ENCODE data around the gene STRN. TPM values are rescaled to one million over a fixed set of nuclear protein-coding genes. Genes with fewer than 3 reads are reported as not detected.
"Not testable (repeated sequence)": the region's sequence is repeated elsewhere in the genome, so short reads cannot be mapped to it uniquely, and the experiment has no call there.

The STRN gene
- total and polyA plus RNA-seq, 11 donors: 9.2 to 101 (median 62.7) TPM

GRCh38 chr2:36993841-36994620 lies 27.7 kb upstream of the STRN start:
- no peak overlapping the region for H3K4me3 ChIP-seq
- DNase-seq: no peak
- H3K36me3 ChIP-seq: peaks cover 0 to 88% (median 56%) of the 10 kb centered on the region in 9 donors
- no peaks in the 10 kb centered on the region for H3K27me3 ChIP-seq
- WGBS, 4 donors: 82 to 89% (median 87%) methylated on average over 6 of the region's 6 CpGs
- TF ChIP-seq CTCF (IDR thresholded peaks at IDR 0.05) (no peak), POLR2A (IDR thresholded peaks at IDR 0.05) (no peak)
- intact Hi-C loops (cut with DNase I): no loop called here
- H3K27ac ChIP-seq: no peak overlapping the region
- no peaks in the 10 kb centered on the region for H3K4me1 ChIP-seq
- ATAC-seq: no peak
- H3K9me3 ChIP-seq: no peaks in the 10 kb centered on the region

- Histone ChIP-seq H3K36me3 (peaks cover 0 to 83% (median 69%) of the 10 kb centered on the region in 9 donors), H3K27me3 (no peaks in the 10 kb centered on the region), H3K9me3 (no peaks in the 10 kb centered on the region), H3K27ac (no peak overlapping the region), H3K4me3 (no peak overlapping the region), H3K4me1 (no peaks in the 10 kb centered on the region)
- ATAC-seq (no peak), DNase-seq (no peak)
- intact Hi-C loops (cut with DNase I): no loop called here
- TF ChIP-seq CTCF (IDR thresholded peaks at IDR 0.05) (no peak), POLR2A (IDR thresholded peaks at IDR 0.05) (no peak)
- WGBS, 4 donors: 94 to 96% (median 95%) methylated on average over 6 of the region's 6 CpGs
Measured at GRCh38 chr2:36988008-36988407, 21.7 kb upstream of the STRN start.

GRCh38 chr2:36982467-36982866 lies 16.1 kb upstream of the STRN start:
- TF ChIP-seq POLR2A (IDR thresholded peaks at IDR 0.05) (no peak), CTCF (IDR thresholded peaks at IDR 0.05) (no peak)
- 54 to 64% (median 59%) methylated on average over 3 of the region's 3 CpGs for WGBS, 4 donors
- H3K4me1 ChIP-seq: no peaks in the 10 kb centered on the region
- ATAC-seq (peak in 1 of 4 donors; percentile 44), DNase-seq (no peak)
- peaks cover 0 to 4% (median 0%) of the 10 kb centered on the region in 12 donors for H3K9me3 ChIP-seq
- no peak overlapping the region for H3K27ac ChIP-seq
- peaks cover 0 to 67% (median 59%) of the 10 kb centered on the region in 9 donors for H3K36me3 ChIP-seq
- no peak overlapping the region for H3K4me3 ChIP-seq
- H3K27me3 ChIP-seq: no peaks in the 10 kb centered on the region
- intact Hi-C loops (cut with DNase I): no loop called here

GRCh38 chr2:36981911-36982310 lies 15.6 kb upstream of the STRN start:
- Histone ChIP-seq H3K36me3 (peaks cover 0 to 62% (median 53%) of the 10 kb centered on the region in 9 donors), H3K27ac (no peak overlapping the region), H3K4me3 (no peak overlapping the region), H3K27me3 (no peaks in the 10 kb centered on the region), H3K9me3 (peaks cover 0 to 4% (median 0%) of the 10 kb centered on the region in 12 donors), H3K4me1 (no peaks in the 10 kb centered on the region)
- TF ChIP-seq CTCF (IDR thresholded peaks at IDR 0.05) (no peak), POLR2A (IDR thresholded peaks at IDR 0.05) (no peak)
- DNase-seq (no peak), ATAC-seq (no peak)
- 89 to 96% (median 94%) methylated on average over 2 of the region's 2 CpGs for WGBS, 4 donors
- intact Hi-C loops (cut with DNase I): no loop called here

GRCh38 chr2:36979007-36979406 lies 12.7 kb upstream of the STRN start:
- 93 to 98% (median 97%) methylated on average over 3 of the region's 3 CpGs for WGBS, 4 donors
- ATAC-seq; H3K27ac ChIP-seq; H3K4me1 ChIP-seq; H3K4me3 ChIP-seq; DNase-seq; H3K9me3 ChIP-seq; intact Hi-C loops (cut with DNase I); H3K27me3 ChIP-seq: not testable (repeated sequence)
- peaks cover 0 to 48% (median 32%) of the 10 kb centered on the region in 9 donors for H3K36me3 ChIP-seq
